Keratinocyte (primary cell): ENCODE measurements around the gene HOXC5. TPM values are rescaled to one million over a fixed set of nuclear protein-coding genes. Genes with fewer than 3 reads are reported as not detected.

Source experiments
- DNase-seq: peaks from one replicate; pipeline ENCODE4 v3.0.0-alpha.2; 2011; ENCODE audit warnings: low read depth, missing footprints, low spot score
- FAIRE-seq: peaks from 2 replicates; lab custom pipeline; 2011; peaks lifted over from hg19 to GRCh38; lab: Jason Lieb, UNC
- H2AFZ ChIP-seq: 2 replicates; pipeline ENCODE4 v1.6.0; 2012; ENCODE audit warnings: low read length, control low read depth, inconsistent platforms; ENCODE audit not compliant: control insufficient read depth
- H3K27ac ChIP-seq: 2 replicates; pipeline ENCODE4 v1.5.1; 2011; ENCODE audit warnings: low read length; ENCODE audit not compliant: control insufficient read depth, insufficient read depth
- H3K27me3 ChIP-seq: 3 replicates; pipeline ENCODE4 v1.6.0; 2011; ENCODE audit warnings: low read length; ENCODE audit not compliant: control insufficient read depth, insufficient read depth; ENCODE audit errors: extremely low read depth
- H3K36me3 ChIP-seq, 2 experiments: 2 replicates in 1 of 2; 3 replicates in 1 of 2; pipeline ENCODE4 v1.5.1; 2011; ENCODE audit warnings: low read length in 2 of 2, mild to moderate bottlenecking in 1 of 2; ENCODE audit not compliant: control insufficient read depth in 2 of 2, insufficient read depth in 2 of 2; ENCODE audit errors: extremely low read depth in 1 of 2
- H3K4me1 ChIP-seq: 3 replicates; pipeline ENCODE4 v1.5.1; 2011; ENCODE audit warnings: low read length; ENCODE audit not compliant: control insufficient read depth, insufficient read depth; ENCODE audit errors: extremely low read depth
- H3K4me2 ChIP-seq: 3 replicates; pipeline ENCODE4 v1.6.0; 2011; ENCODE audit warnings: low read depth, low read length; ENCODE audit not compliant: control insufficient read depth, insufficient read depth; ENCODE audit errors: extremely low read depth
- H3K4me3 ChIP-seq, 3 experiments: fragments of 200-600 bp in 1 of 3; sonication (generic) in 1 of 3; 2 replicates in 2 of 3; 3 replicates in 1 of 3; pipeline ENCODE4 v1.5.1; 2011 to 2016; ENCODE audit warnings: low read length in 3 of 3, mild to moderate bottlenecking in 3 of 3, control low read depth in 2 of 3, inconsistent platforms in 1 of 3, low read depth in 1 of 3, mixed read lengths in 1 of 3, mixed run types in 1 of 3, moderate library complexity in 1 of 3; ENCODE audit not compliant: control insufficient read depth in 2 of 3, insufficient read depth in 2 of 3; ENCODE audit errors: extremely low read depth in 1 of 3
- H3K79me2 ChIP-seq: 2 replicates; pipeline ENCODE4 v1.6.0; 2012; ENCODE audit warnings: low read length; ENCODE audit not compliant: control insufficient read depth, insufficient read depth
- H3K9ac ChIP-seq: 3 replicates; pipeline ENCODE4 v1.6.0; 2011; ENCODE audit warnings: low read length; ENCODE audit not compliant: control insufficient read depth, insufficient read depth; ENCODE audit errors: extremely low read depth
- H3K9me1 ChIP-seq: 3 replicates; pipeline ENCODE4 v1.6.0; 2011; ENCODE audit warnings: low read length; ENCODE audit not compliant: control insufficient read depth, insufficient read depth; ENCODE audit errors: extremely low read depth
- H3K9me3 ChIP-seq: 2 replicates; pipeline ENCODE4 v1.5.1; 2012; ENCODE audit warnings: low read depth, low read length; ENCODE audit not compliant: control insufficient read depth
- H4K20me1 ChIP-seq: 3 replicates; pipeline ENCODE4 v1.6.0; 2011; ENCODE audit warnings: low read length; ENCODE audit not compliant: control insufficient read depth, insufficient read depth; ENCODE audit errors: extremely low read depth
- EZH2 ChIP-seq: IDR thresholded peaks from one replicate; pipeline ENCODE4 v1.6.1; 2012; ENCODE audit warnings: inconsistent platforms, mild to moderate bottlenecking, low read length, moderate library complexity
- dilution Hi-C: fragments of 300-500 bp; cut with MboI; formaldehyde crosslinking; loops from one replicate; pipeline ENCODE4 v1.7.0; 2020; ENCODE audit warnings: low sequenced_read_pairs; ENCODE audit not compliant: extremely low pct_ligation_motif_present
- polyA plus RNA-seq, 5 experiments: library from polyadenylated mRNA; depleted of rRNA in 3 of 5; stranded (reverse) in 3 of 5; stranded (forward) in 1 of 5; unstranded in 1 of 5; fragments of >200 nt; gene quantifications; 1 replicate in 1 of 5; 2 replicates in 3 of 5; 3 replicates in 1 of 5; pipeline versions ENCODE4 v1.2.1 to v1.2.3, GENCODE V29; 2011 to 2012; ENCODE audit warnings: missing spikeins in 2 of 5, low read depth in 1 of 5, low replicate concordance in 1 of 5
- TF ChIP-seq, protein P1 (sequence below), 3 experiments: IDR thresholded peaks in 1 of 3; conservative IDR thresholded peaks in 1 of 3; optimal IDR thresholded peaks in 1 of 3; 2 replicates in 2 of 3; 3 replicates in 1 of 3; pipeline versions ENCODE3 to v1.5.1; 2011; ENCODE audit warnings: low read length in 3 of 3, mild to moderate bottlenecking in 3 of 3, moderate library complexity in 2 of 3, control low read depth in 1 of 3, inconsistent platforms in 1 of 3; ENCODE audit not compliant: insufficient read depth in 2 of 3; ENCODE audit errors: extremely low read depth in 1 of 3

Gene HOXC5
- polyA plus RNA-seq, 1 donor (not counting 4 experiments of a cell fraction or from before 2014, with no cell fraction given): 0.18 TPM

- Histone ChIP-seq H3K36me3 (no peaks in the 10 kb centered on the region), H3K4me1 (peaks cover 31% of the 10 kb centered on the region), H4K20me1 (no peaks in the 10 kb centered on the region), H2AFZ (no peak overlapping the region), H3K27me3 (peaks cover 3% of the 10 kb centered on the region), H3K9me3 (no peaks in the 10 kb centered on the region), H3K79me2 (no peaks in the 10 kb centered on the region), H3K27ac (no peak overlapping the region), H3K4me3 (no peak overlapping the region), H3K4me2 (no peak overlapping the region), H3K9ac (no peak overlapping the region), H3K9me1 (no peaks in the 10 kb centered on the region)
- DNase-seq (no peak), FAIRE-seq (no peak)
- TF ChIP-seq EZH2: no peak
- TF ChIP-seq, protein P1, sequence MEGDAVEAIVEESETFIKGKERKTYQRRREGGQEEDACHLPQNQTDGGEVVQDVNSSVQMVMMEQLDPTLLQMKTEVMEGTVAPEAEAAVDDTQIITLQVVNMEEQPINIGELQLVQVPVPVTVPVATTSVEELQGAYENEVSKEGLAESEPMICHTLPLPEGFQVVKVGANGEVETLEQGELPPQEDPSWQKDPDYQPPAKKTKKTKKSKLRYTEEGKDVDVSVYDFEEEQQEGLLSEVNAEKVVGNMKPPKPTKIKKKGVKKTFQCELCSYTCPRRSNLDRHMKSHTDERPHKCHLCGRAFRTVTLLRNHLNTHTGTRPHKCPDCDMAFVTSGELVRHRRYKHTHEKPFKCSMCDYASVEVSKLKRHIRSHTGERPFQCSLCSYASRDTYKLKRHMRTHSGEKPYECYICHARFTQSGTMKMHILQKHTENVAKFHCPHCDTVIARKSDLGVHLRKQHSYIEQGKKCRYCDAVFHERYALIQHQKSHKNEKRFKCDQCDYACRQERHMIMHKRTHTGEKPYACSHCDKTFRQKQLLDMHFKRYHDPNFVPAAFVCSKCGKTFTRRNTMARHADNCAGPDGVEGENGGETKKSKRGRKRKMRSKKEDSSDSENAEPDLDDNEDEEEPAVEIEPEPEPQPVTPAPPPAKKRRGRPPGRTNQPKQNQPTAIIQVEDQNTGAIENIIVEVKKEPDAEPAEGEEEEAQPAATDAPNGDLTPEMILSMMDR (optimal IDR thresholded peaks at IDR 0.05 in 1 of 3, IDR thresholded peaks at IDR 0.05 in 1 of 3, conservative IDR thresholded peaks at IDR 0.05 in 1 of 3; ENCODE audit: extremely low read depth in 1 of 3, insufficient read depth in 2 of 3, low read length in 3 of 3): no peak
- dilution Hi-C loops: no loop called here
Observed at GRCh38 chr12:54040148-54040494, 7.3 kb downstream of the HOXC5 start.

DNA sequence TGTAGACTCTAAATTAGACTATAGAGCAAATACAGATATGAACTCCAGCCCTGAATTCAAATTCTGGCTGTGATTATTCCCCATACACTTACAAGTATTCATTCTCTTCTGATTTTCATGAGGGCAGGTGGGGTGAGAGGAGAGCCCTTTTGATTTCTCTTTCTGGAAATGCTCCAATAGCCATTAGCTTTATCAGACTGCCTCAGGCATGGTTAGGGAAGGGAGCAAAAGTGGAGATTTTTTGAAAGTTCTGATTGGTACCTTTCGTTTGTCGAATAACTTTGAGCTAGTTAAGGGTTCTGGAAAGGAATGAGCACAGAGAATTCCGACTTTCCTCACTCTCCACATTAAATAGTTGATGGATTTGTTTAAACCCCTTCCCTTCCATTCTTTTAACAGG, 7.8 kb downstream of the HOXC5 start:
- H3K27me3 ChIP-seq: peaks cover 3% of the 10 kb centered on the region
- FAIRE-seq: no peak
- DNase-seq: no peak

More for the DNA sequence above, 7.8 kb downstream of the HOXC5 start:
- Histone ChIP-seq H3K79me2 (no peaks in the 10 kb centered on the region), H3K4me2 (no peak overlapping the region), H2AFZ (no peak overlapping the region), H3K9ac (no peak overlapping the region), H3K4me3 (no peak overlapping the region), H4K20me1 (no peaks in the 10 kb centered on the region), H3K27ac (no peak overlapping the region), H3K36me3 (no peaks in the 10 kb centered on the region), H3K9me1 (no peaks in the 10 kb centered on the region), H3K4me1 (peaks cover 29% of the 10 kb centered on the region), H3K9me3 (no peaks in the 10 kb centered on the region)
- TF ChIP-seq EZH2: no peak
- TF ChIP-seq, protein P1 (optimal IDR thresholded peaks at IDR 0.05 in 1 of 3, IDR thresholded peaks at IDR 0.05 in 1 of 3, conservative IDR thresholded peaks at IDR 0.05 in 1 of 3; ENCODE audit: extremely low read depth in 1 of 3, insufficient read depth in 2 of 3, low read length in 3 of 3): no peak
- dilution Hi-C loops: no loop called here
